PFSK-1 (cell line): ENCODE results near the gene B3GLCT.

Experiments used
- POLR2AphosphoS5 ChIP-seq: IDR thresholded peaks from 2 replicates; pipeline ENCODE4 v1.6.1; 2012; ENCODE audit warnings: low read depth, mild to moderate bottlenecking, control low read depth, low read length, moderate library complexity
- TAF1 ChIP-seq: IDR thresholded peaks from 2 replicates; pipeline ENCODE4 v1.6.1; 2012; ENCODE audit warnings: low read length, control low read depth, borderline replicate concordance; ENCODE audit not compliant: insufficient read depth

- TF ChIP-seq TAF1 (no peak), POLR2AphosphoS5 (no peak)
These were observed 149.4 kb downstream of the B3GLCT start for GRCh38 chr13:31349156-31349555.
